ENCODE data around the gene CBY1.

- TF ChIP-seq CTCF (conservative IDR thresholded peaks at IDR 0.05; ENCODE audit: low read length) (no peak), EZH2phosphoT487 (IDR thresholded peaks at IDR 0.05; ENCODE audit: borderline replicate concordance, low read depth, low read length) (no peak)
Measured at GRCh38 chr22:38638728-38639127, 17.7 kb upstream of the CBY1 start.
